ENCODE data around the gene TOB1. TPM values are rescaled to one million over a fixed set of nuclear protein-coding genes. Genes with fewer than 3 reads are reported as not detected.

Gene TOB1
- total RNA-seq, 1 donor from 2014 or later, result 15.5 TPM

- no peak overlapping the region for H3K27ac Mint-ChIP-seq (ENCODE audit: unreplicated experiment)
- H3K9me3 Mint-ChIP-seq (ENCODE audit: unreplicated experiment), result no peaks in the 10 kb centered on the region
- no peak for DNase-seq (ENCODE audit: low spot score)
- no peak overlapping the region for H3K4me3 Mint-ChIP-seq (ENCODE audit: unreplicated experiment)
- TF ChIP-seq CTCF (IDR thresholded peaks at IDR 0.05; ENCODE audit: unreplicated experiment), result no peak
- H3K36me3 Mint-ChIP-seq (ENCODE audit: low read depth, unreplicated experiment), result no peaks in the 10 kb centered on the region
- peaks cover 4% of the 10 kb centered on the region for H3K27me3 Mint-ChIP-seq (ENCODE audit: unreplicated experiment)
- peaks cover 5% of the 10 kb centered on the region for H3K4me1 Mint-ChIP-seq (ENCODE audit: unreplicated experiment)
These were observed 41.7 kb downstream of the TOB1 start for GRCh38 chr17:50824429-50824828.

GRCh38 chr17:50822550-50822949 lies 43.6 kb downstream of the TOB1 start:
- H3K9me3 Mint-ChIP-seq (ENCODE audit: unreplicated experiment), result no peaks in the 10 kb centered on the region
- no peak overlapping the region for H3K27ac Mint-ChIP-seq (ENCODE audit: unreplicated experiment)
- H3K4me3 Mint-ChIP-seq (ENCODE audit: unreplicated experiment), result no peak overlapping the region
- no peak for DNase-seq (ENCODE audit: low spot score)
- H3K4me1 Mint-ChIP-seq (ENCODE audit: unreplicated experiment), result peaks cover 11% of the 10 kb centered on the region
- H3K27me3 Mint-ChIP-seq (ENCODE audit: unreplicated experiment), result peaks cover 4% of the 10 kb centered on the region
- no peak for TF ChIP-seq CTCF (IDR thresholded peaks at IDR 0.05; ENCODE audit: unreplicated experiment)
- H3K36me3 Mint-ChIP-seq (ENCODE audit: low read depth, unreplicated experiment), result no peaks in the 10 kb centered on the region

- no peak for TF ChIP-seq CTCF (IDR thresholded peaks at IDR 0.05; ENCODE audit: unreplicated experiment)
- peaks cover 22% of the 10 kb centered on the region for H3K4me1 Mint-ChIP-seq (ENCODE audit: unreplicated experiment)
- H3K36me3 Mint-ChIP-seq (ENCODE audit: low read depth, unreplicated experiment), result peaks cover 3% of the 10 kb centered on the region
- no peak overlapping the region for H3K27ac Mint-ChIP-seq (ENCODE audit: unreplicated experiment)
- H3K9me3 Mint-ChIP-seq (ENCODE audit: unreplicated experiment), result no peaks in the 10 kb centered on the region
- H3K27me3 Mint-ChIP-seq (ENCODE audit: unreplicated experiment), result peaks cover 4% of the 10 kb centered on the region
- no peak overlapping the region for H3K4me3 Mint-ChIP-seq (ENCODE audit: unreplicated experiment)
- no peak for DNase-seq (ENCODE audit: low spot score)
These were observed 45.5 kb downstream of the TOB1 start for GRCh38 chr17:50820651-50821050.

GRCh38 chr17:50818921-50819657 lies 47.1 kb downstream of the TOB1 start:
- Mint-ChIP-seq H3K27me3 (ENCODE audit: unreplicated experiment) (peaks cover 7% of the 10 kb centered on the region), H3K4me1 (ENCODE audit: unreplicated experiment) (peaks cover 26% of the 10 kb centered on the region), H3K27ac (ENCODE audit: unreplicated experiment) (no peak overlapping the region)

More at GRCh38 chr17:50818921-50819657, 47.1 kb downstream of the TOB1 start:
- Mint-ChIP-seq H3K36me3 (ENCODE audit: low read depth, unreplicated experiment) (peaks cover 3% of the 10 kb centered on the region), H3K9me3 (ENCODE audit: unreplicated experiment) (no peaks in the 10 kb centered on the region), H3K4me3 (ENCODE audit: unreplicated experiment) (no peak overlapping the region)
- no peak for DNase-seq (ENCODE audit: low spot score)
- TF ChIP-seq CTCF (IDR thresholded peaks at IDR 0.05; ENCODE audit: unreplicated experiment), result no peak
